OCI-LY1 (cell line): Measurements from ENCODE around the gene TRAPPC12.

Source experiments
- EZH2 ChIP-seq: fragments of 200-600 bp; sonication (generic), shearing (Covaris generic); IDR thresholded peaks from 2 replicates; pipeline ENCODE4 v1.8.0; 2017; ENCODE audit warnings: borderline replicate concordance, mixed run types, mild to moderate bottlenecking, antibody characterized with exemption, low read length, moderate library complexity, mixed read lengths
- TF ChIP-seq, protein P1 (sequence below): fragments of 200-600 bp; sonication (generic), shearing (Covaris generic); IDR thresholded peaks from 2 replicates; pipeline ENCODE4 v1.5.1; 2017; ENCODE audit warnings: mild to moderate bottlenecking, antibody characterized with exemption, low read length, moderate library complexity, mixed read lengths

DNA sequence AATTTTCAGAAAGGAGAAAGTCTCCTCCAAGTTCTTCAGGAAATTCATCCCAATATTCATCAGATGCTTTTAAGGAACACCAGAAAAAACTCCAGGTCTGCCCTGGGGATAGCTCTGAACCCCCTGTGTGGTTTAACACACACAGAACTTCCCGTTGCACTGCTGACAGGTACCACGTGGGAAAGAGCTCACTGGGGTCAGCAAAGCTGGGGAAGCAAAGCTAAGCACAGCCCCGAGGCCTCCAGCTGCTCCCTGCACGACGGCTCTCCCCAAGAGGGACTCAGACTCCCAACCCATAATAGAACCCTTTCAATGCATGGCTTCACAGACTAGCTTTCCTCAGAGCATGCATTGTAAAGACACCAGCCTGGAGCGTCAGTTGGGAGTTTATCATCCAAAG lies 111.8 kb downstream of the TRAPPC12 start:
- TF ChIP-seq, protein P1, sequence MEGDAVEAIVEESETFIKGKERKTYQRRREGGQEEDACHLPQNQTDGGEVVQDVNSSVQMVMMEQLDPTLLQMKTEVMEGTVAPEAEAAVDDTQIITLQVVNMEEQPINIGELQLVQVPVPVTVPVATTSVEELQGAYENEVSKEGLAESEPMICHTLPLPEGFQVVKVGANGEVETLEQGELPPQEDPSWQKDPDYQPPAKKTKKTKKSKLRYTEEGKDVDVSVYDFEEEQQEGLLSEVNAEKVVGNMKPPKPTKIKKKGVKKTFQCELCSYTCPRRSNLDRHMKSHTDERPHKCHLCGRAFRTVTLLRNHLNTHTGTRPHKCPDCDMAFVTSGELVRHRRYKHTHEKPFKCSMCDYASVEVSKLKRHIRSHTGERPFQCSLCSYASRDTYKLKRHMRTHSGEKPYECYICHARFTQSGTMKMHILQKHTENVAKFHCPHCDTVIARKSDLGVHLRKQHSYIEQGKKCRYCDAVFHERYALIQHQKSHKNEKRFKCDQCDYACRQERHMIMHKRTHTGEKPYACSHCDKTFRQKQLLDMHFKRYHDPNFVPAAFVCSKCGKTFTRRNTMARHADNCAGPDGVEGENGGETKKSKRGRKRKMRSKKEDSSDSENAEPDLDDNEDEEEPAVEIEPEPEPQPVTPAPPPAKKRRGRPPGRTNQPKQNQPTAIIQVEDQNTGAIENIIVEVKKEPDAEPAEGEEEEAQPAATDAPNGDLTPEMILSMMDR, result no peak
- no peak for TF ChIP-seq EZH2
